Smooth muscle cell (in vitro differentiated cells): ENCODE data around the gene CNTFR. TPM values are rescaled to one million over a fixed set of nuclear protein-coding genes. Genes with fewer than 3 reads are reported as not detected.

Experiments used
- DNase-seq: peaks from one replicate; lab custom pipeline; 2025; ENCODE audit not compliant: unreplicated experiment; lab: John Stamatoyannopoulos, UW
- H2AFZ ChIP-seq: fragments of 200-600 bp; sonication (generic); 2 replicates; pipeline ENCODE4 v1.6.0; 2016; ENCODE audit warnings: antibody characterized with exemption, low read depth, mild to moderate bottlenecking
- H3F3A ChIP-seq: fragments of 200-600 bp; sonication (generic); 2 replicates; pipeline ENCODE4 v1.6.0; 2017; ENCODE audit warnings: antibody characterized with exemption, low read depth
- H3K27ac ChIP-seq: fragments of 200-600 bp; sonication (generic); 2 replicates; pipeline ENCODE4 v1.5.1; 2016; ENCODE audit warnings: low read depth, mild to moderate bottlenecking
- H3K27me3 ChIP-seq: fragments of 200-600 bp; sonication (generic); 2 replicates; pipeline ENCODE4 v1.6.1; 2016; ENCODE audit warnings: low read depth, mild to moderate bottlenecking
- H3K36me3 ChIP-seq: fragments of 200-600 bp; sonication (generic); 2 replicates; pipeline ENCODE4 v1.5.1; 2016; ENCODE audit warnings: low read depth
- H3K4me1 ChIP-seq: fragments of 200-600 bp; sonication (generic); 2 replicates; pipeline ENCODE4 v1.5.1; 2016; ENCODE audit warnings: low read depth
- H3K4me2 ChIP-seq: fragments of 200-600 bp; sonication (generic); 2 replicates; pipeline ENCODE4 v1.6.0; 2016; ENCODE audit warnings: mild to moderate bottlenecking
- H3K4me3 ChIP-seq: fragments of 200-600 bp; sonication (generic); 2 replicates; pipeline ENCODE4 v1.5.1; 2016; ENCODE audit warnings: mild to moderate bottlenecking
- H3K79me2 ChIP-seq: fragments of 200-600 bp; sonication (generic); 2 replicates; pipeline ENCODE4 v1.6.0; 2016; ENCODE audit warnings: low read depth, mild to moderate bottlenecking
- H3K9ac ChIP-seq: fragments of 200-600 bp; sonication (generic); 2 replicates; pipeline ENCODE4 v1.6.0; 2016; ENCODE audit warnings: low read depth
- H3K9me3 ChIP-seq: fragments of 200-600 bp; sonication (generic); replicated peaks from 2 replicates; pipeline ENCODE4 v1.5.1; 2016; ENCODE audit warnings: low read depth
- H4K20me1 ChIP-seq: fragments of 200-600 bp; sonication (generic); 2 replicates; pipeline ENCODE4 v1.6.0; 2016; ENCODE audit warnings: low read depth
- WGBS: methylation state at CpG from one replicate; pipeline ENCODE4 v1.1.7; 2016; ENCODE audit warnings: low lambda C conversion rate; 5-methylcytosine and 5-hydroxymethylcytosine counted together
- polyA plus RNA-seq: library from polyadenylated mRNA; unstranded; fragments of >200 nt; fragmentation: Nextera tagmentation; extraction: Ambion mirVana; gene quantifications from 2 replicates; pipeline ENCODE4 v1.2.1, GENCODE V29; 2016
- total RNA-seq: library from RNA; depleted of rRNA; stranded (reverse); fragments of >200 nt; gene quantifications from 2 replicates; pipeline ENCODE4 v1.2.3, GENCODE V29; 2014
- TF ChIP-seq, protein P1 (sequence below): fragments of 200-600 bp; sonication (generic); IDR thresholded peaks from 2 replicates; pipeline ENCODE4 v1.5.1; 2017; ENCODE audit warnings: borderline replicate concordance, mild to moderate bottlenecking, antibody characterized with exemption; ENCODE audit not compliant: insufficient read depth, poor library complexity, severe bottlenecking

Gene CNTFR
- total and polyA plus RNA-seq, 2 experiments from 2014 or later = 4.3 to 16.4 TPM

DNA sequence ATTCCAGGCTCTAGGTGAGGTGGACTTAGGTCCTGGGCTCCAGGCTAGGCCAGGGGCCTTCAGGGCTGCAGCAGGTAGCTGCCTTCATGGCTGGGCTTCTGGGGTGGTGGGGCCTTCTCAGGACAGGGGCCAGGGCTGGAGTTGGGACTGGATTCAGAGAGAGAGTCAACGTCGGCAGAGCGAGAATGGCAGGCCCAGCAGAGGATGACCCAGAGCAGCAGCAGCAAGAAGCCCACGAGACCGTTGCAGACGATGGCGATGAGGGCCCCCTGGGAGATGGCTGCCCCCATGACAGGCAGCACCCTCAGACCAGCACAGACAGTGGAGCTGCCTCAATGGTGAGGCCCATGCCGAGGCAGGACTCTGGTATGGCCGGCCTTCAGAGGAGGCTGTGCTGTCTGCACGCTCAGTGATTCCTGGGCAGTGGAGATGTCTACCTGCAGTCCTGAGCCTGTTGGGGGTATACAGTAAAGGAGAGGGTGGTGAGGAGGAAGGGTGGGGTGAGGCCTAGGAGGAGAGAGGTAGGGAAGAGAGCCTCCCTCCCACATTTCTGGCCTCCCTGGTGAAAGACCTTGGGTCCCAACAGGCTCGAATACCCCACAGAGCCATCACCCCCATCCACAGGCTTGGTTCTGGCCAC is 68.0 kb downstream of the CNTFR start:
- Histone ChIP-seq H3K4me2 (no peak overlapping the region), H3K27me3 (peaks cover 13% of the 10 kb centered on the region), H3K79me2 (no peaks in the 10 kb centered on the region), H3K9me3 (no peaks in the 10 kb centered on the region), H3F3A (no peaks in the 10 kb centered on the region), H3K4me1 (no peaks in the 10 kb centered on the region), H3K36me3 (no peaks in the 10 kb centered on the region), H3K27ac (no peak overlapping the region), H2AFZ (no peak overlapping the region), H3K4me3 (no peak overlapping the region), H4K20me1 (no peaks in the 10 kb centered on the region), H3K9ac (no peak overlapping the region)
- 96% methylated on average over 11 of the region's 11 CpGs for WGBS
- TF ChIP-seq, protein P1, sequence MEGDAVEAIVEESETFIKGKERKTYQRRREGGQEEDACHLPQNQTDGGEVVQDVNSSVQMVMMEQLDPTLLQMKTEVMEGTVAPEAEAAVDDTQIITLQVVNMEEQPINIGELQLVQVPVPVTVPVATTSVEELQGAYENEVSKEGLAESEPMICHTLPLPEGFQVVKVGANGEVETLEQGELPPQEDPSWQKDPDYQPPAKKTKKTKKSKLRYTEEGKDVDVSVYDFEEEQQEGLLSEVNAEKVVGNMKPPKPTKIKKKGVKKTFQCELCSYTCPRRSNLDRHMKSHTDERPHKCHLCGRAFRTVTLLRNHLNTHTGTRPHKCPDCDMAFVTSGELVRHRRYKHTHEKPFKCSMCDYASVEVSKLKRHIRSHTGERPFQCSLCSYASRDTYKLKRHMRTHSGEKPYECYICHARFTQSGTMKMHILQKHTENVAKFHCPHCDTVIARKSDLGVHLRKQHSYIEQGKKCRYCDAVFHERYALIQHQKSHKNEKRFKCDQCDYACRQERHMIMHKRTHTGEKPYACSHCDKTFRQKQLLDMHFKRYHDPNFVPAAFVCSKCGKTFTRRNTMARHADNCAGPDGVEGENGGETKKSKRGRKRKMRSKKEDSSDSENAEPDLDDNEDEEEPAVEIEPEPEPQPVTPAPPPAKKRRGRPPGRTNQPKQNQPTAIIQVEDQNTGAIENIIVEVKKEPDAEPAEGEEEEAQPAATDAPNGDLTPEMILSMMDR = no peak
- no peak for DNase-seq

DNA sequence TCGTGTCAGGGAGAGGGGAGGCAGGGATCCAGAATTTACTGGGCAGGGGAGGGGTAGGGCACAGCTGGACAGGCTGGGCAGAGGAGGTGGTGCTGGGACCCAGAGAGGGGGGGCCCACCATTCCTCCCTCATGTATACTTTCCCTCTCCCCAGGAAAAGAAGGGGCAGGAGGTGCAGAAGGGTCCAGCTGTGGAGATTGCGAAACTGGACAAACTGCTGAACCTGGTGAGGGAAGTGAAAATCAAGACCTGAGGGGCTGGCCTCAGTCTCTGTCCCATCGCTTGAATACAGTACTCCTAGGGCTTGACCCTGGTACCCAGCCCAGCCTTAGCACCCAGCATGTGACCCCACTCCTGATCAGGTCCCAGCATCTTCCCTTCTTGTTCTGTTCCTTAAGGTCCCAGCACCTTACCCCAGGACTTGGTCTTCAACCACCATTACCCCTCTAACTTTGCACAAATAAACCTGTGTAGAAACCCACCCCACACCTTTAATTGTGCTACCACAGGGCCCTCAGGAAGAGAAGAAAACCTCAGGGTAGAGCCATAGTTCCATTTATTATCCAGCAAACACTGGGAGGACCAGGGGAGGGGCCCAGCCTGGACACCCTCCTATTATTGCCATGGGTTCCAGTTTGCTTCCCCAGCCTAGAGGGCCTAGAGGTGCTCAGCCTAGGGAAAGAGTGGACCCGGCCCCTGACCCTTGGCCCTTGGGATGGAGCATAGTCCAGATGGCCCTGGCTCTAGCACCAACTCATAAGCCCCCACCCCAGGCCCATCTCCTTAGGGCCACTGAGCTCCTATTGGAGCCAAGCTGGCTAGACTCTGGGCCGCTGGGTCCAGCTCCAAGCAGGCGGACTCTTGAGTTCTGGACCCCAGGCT is 68.8 kb downstream of the CNTFR start:
- Histone ChIP-seq H3K4me1 (no peaks in the 10 kb centered on the region), H3K4me2 (no peak overlapping the region), H3K27ac (no peak overlapping the region), H3K4me3 (no peak overlapping the region), H4K20me1 (no peaks in the 10 kb centered on the region), H3K9ac (no peak overlapping the region), H3K9me3 (no peaks in the 10 kb centered on the region), H3K36me3 (no peaks in the 10 kb centered on the region), H3K79me2 (no peaks in the 10 kb centered on the region), H3F3A (no peaks in the 10 kb centered on the region), H2AFZ (no peak overlapping the region), H3K27me3 (peaks cover 13% of the 10 kb centered on the region)
- no peak for DNase-seq
- 91% methylated on average over 6 of the region's 6 CpGs for WGBS
- TF ChIP-seq, protein P1 = no peak

DNA sequence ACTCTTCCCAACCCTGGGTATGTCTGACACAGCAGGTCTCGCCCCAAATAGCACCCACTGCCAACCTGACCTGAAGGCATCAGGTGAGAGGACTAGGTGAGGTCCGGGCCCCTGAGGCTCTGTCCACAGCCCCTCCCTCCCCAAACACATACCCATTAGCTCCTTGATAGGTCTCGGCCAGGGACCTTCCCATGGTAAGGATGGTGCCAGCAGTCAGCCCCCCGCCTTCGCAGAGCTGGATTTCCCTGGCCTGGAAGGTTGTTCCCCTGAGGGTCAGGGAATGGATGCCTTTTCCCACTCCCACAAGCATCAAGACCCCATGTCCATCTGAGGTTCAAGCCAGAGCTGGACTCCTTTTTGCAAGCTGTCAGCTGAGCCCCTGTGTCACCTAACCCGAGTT is 69.4 kb downstream of the CNTFR start:
- no peak for DNase-seq
- Histone ChIP-seq H3K4me2 (no peak overlapping the region), H4K20me1 (no peaks in the 10 kb centered on the region), H3K4me1 (no peaks in the 10 kb centered on the region), H3K27ac (no peak overlapping the region), H3K4me3 (no peak overlapping the region), H3K9ac (no peak overlapping the region), H3K27me3 (peaks cover 11% of the 10 kb centered on the region), H3F3A (no peaks in the 10 kb centered on the region), H3K79me2 (no peaks in the 10 kb centered on the region), H2AFZ (no peak overlapping the region), H3K9me3 (no peaks in the 10 kb centered on the region), H3K36me3 (no peaks in the 10 kb centered on the region)
- TF ChIP-seq, protein P1 = no peak
- WGBS = 87% methylated on average over 6 of the region's 6 CpGs
